T1000 (cell line): ENCODE results near the gene RFX1.
"Not testable (repeated sequence)": the region's sequence is repeated elsewhere in the genome, so short reads cannot be mapped to it uniquely, and the experiment has no call there.

Experiments used
- DNase-seq: peaks from one replicate; lab custom pipeline; 2025; ENCODE audit warnings: mixed read lengths; lab: John Stamatoyannopoulos, UW

The RFX1 gene

DNA sequence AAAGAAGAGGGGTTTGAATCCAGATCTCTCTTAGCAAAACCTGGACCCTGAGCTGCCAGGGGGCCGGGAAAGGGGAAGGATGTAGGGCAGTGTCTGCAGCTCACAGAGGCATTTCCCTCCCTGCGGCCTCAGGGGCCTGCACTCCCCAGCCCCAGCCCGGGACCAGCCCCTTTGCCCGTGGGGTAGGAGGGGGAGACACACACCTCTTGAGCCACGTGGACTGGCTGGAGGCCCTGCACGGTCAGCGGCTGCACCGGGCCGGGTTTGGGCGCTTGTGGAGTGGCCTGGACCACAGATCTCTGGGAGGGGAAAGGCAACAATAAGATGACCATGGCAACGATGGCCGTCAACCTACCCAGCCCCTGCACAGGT is 26.9 kb downstream of the RFX1 start:
- no peak for DNase-seq

DNA sequence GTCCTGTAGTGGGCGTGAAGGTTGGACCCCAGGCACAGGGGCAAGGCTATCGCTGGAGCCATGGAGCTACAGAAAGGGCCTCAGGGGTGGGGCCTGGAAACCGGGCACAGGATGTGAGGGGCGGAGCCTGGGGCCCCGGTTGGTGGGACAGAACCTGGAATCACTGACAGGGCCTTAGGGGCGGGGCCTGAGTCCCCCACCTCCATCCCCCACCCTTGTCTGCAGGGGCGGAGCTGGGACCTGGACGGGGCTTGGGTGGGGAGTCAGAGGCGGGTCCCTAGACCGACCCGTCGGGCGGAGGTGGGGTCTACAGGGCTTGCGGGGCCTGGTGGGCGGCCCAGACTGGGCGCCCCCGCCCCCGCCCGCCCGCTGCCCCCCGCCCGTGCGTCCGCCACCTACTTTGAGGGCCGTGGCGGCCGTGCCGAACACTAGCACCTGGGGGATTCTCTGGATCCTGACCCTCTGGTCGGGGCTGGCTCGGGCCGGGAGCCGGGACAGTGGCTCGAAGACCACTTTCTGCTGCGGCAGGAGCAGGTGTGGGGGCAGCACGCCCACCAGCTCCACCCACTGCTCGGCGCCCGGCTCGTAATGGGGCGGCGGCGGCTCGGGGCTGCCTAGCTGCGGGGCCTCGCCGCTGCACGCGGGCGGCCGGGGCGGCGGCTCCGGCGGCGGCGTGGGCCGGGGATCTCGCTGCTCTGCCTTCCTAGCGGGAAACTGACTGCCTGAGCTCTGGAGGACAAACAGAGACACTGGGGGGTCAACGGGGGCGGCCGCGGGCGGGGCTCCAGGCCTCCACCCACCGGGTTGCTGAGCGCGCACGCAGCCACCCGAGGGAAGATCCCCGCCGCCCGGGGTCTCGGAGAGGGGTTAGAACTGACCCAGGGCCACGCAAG is 27.5 kb downstream of the RFX1 start:
- no peak for DNase-seq

DNA sequence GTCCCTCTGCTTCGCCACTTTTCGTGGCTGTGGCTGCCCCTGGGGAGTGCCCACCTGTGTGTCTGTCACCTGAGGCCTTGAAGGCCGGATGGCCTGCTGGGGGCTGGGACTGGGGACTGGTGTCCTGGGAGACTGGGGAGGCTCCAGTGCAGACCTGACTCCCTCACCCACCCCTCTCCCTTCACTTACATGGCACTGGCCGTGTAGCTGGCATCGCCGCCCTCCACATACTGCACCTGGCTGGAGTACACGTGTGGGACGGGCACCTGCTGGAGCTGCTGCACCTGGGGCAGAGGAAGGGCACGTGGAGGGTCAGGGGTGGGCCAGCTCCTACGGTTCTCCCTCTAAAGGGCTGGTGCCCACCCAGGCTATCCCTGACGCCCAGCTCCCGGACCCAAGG is 28.3 kb downstream of the RFX1 start:
- no peak for DNase-seq

DNA sequence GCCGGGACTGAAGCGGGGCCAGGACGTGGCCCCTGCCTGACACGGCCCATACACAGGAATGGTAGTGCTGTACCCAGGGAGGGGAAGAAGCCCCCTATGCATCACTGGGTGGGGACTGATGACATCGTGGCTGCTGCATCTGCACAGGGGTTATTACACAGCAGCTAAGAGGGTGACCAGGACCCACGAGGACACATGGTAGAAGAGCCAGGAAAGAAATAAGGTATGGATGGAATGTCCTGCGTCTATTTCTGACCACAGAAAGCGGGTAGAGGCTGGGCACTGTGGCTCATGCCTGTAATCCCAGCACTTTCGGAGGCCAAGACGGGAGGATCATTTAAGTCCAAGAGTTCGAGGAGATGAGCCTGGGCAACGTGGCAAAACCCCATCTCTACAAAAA is 29.7 kb downstream of the RFX1 start:
- no peak for DNase-seq

DNA sequence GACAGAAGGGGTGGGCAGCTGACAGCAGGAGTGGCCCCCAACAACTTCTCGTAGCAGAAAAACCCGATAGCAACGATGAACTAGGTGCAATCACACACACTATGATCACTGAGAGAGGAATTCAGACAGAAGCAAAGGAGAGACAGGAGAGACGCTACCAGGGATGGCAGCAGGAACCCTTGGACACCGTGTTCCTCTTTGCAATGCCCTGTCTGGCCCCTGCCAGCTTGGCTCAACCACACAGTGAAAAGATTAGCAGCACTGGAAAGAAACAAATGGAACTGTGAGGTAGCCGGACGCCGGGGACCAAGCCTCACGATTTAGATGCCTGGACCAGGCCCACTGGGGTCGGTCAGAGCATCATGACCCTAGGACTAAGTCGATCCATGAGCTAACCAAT is 30.2 kb downstream of the RFX1 start:
- DNase-seq, result no peak

DNA sequence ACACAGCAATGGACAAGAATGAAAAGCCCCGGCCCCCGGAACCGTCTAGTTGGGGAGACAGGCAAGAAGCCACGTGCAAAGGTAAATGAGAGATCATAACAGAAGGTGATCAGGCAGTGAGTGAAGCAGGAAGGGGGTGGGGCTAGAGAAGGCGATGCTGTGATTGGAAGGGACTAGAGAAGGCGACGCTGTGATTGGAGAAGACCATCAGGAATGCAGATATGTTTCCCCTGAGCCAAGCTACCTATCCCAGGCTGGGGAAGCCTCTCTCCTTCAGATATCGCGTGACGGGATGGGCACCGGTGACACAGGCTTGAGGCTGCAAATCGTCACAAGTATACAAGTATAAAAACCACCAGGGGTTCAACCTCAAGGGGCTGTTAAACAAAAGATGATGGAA is 32.0 kb downstream of the RFX1 start:
- DNase-seq, result no peak

DNA sequence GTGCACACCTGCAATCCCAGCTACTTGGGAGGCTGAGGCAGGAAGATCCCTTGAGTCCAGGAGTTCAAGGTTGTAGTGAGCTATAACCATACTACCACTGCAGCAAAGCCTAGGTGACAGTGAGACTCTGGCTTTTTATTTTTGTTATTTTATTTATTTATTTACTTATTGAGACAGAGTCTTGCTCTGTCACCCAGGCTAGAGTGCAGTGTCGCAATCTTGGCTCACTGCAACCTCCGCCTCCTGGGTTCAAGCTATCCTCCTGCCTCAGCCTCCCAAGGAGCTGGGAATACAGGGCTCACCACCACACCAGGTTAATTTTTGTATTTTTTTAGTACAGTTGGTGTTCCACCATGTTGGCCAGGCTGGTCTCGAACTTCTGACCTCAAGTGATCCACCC is 32.6 kb downstream of the RFX1 start:
- DNase-seq, result not testable (repeated sequence)

DNA sequence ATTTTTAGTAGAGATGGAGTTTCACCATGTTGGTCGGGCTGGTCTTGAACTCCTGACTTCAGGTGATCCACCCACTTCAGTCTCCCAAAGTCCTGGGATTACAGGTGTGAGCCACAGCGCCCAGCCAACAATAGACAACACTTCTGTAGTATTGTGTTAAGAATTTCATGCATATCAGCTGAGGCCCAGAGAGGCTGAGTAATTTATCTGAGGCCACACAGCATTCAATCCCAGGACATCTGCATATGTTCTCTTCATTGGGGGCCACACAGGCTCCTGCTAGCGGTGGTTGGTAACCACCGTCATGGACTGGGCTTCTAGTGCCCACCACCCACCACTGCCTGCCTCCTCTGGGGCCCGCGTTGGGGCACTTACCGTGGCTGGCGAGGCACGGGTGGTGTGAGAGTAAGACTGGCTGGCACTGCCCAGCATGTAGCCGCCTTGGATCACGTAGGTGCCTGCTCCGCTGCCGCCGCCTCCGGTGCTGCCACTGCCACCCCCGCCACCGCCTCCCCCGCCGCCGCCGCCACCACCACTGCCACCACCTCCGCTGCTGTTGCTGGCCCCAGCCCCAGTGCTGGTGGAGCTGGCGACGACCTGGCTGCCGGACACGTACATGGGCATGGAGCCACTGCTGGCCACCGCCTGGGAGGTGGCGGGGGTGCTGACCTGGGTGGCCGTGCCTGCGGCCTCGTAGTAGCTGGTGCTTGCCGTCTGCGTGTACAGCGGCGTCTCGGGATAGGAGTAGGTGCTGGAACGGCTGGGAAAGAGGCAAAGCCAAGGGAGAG is 33.6 kb downstream of the RFX1 start:
- no peak for DNase-seq

DNA sequence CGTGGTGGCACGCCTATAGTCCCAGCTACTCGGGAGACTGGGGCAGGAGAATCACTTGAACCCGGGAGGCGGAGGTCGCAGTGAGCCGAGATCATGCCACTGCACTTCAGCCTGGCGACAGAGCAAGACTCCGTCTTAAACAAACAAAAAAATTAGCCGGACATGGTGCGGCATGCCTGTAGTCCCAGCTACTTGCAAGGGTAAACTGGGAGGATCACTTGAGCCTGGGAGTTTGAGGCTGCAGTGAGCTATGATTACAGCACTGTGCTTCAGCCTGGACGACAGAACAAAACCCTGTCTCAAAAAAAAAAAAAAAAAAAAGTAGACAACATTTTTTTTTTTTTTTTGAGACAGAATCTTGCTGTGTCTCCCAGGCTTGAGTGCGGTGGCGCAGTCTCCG is 34.3 kb downstream of the RFX1 start:
- DNase-seq, result not testable (repeated sequence)

DNA sequence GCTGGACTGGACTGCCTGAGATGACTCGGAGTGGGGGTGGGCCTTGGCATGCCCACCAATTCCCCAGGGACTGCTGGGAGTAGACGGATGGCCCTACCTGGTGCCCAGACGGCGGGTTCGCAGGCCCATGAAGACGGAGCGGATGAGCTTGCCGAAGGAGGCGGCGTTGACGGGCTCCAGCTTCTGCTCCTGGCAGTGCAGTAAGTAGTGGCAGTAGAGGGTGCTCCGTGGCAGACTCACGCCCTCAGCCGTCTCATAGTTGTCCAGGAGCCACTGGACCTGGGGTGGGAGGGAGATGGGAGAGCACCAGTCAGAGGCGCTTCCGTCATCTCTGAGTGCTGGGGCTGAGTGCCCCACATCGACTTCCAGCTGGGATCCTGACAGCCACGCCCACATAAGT is 36.2 kb downstream of the RFX1 start:
- no peak for DNase-seq

DNA sequence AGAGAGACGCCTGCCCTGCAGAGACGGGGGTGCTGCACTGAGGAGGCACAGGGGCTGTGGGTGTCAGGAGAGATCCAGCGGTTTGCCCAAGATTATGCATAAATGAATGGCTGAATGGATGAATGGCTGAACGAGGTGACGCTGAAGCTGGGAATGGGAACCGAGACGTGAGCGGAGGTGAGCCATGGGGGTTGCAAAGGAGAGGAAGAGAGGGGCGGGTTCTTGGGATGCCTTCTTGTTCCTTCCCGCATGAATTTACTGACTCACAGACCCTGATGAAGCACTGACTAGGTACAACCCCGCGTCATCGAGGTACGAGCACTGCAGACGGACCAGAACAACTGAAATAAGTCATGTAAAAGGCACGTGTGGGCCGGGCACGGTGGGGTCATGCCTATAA is 37.1 kb downstream of the RFX1 start:
- no peak for DNase-seq

DNA sequence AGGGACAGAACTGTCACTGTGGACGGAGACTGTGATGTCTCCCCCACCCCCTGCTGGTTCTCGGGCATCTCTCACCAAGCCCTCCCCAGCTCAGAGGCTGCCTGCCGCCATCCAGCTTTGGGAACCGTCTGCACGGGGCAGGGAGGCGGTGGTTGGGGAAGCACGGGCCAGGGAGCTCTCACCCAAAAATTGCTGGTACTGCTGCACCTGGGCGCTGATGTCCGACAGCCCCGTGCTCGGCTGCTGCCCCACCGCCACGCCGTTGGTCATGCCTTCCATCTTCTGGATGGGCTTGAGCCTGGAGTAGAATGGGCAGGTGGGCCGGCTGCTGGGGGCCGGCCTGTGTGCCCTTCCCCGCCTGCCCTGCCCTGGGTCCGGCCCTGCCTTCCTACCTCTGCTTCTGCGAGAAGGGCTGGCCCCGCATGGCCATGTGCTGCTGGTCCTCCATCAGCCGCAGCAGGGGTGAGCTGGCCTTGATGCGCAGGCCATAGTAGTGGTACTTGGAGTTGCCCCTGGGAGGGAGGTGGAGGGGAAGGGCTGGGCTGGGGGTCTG is 37.7 kb downstream of the RFX1 start:
- no peak for DNase-seq

DNA sequence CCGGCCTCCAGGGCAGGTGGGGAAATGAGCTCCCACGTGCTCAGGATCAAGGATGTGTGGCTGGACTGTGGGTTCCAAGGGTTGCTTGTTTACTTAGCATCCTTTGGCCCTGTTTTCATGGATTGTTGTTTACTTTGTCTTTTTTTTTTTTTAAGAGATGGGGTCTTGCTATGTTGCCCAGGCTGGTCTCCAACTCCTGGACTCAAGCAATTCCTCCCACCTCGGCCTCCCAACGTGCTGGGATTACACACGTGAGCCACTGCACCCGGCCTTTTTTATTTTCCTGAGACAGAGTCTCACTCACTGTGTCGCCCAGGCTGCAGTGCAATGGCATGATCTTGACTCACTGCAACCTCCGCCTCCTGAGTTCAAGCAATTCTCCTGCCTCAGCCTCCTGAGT is 38.9 kb downstream of the RFX1 start:
- DNase-seq, result not testable (repeated sequence)

DNA sequence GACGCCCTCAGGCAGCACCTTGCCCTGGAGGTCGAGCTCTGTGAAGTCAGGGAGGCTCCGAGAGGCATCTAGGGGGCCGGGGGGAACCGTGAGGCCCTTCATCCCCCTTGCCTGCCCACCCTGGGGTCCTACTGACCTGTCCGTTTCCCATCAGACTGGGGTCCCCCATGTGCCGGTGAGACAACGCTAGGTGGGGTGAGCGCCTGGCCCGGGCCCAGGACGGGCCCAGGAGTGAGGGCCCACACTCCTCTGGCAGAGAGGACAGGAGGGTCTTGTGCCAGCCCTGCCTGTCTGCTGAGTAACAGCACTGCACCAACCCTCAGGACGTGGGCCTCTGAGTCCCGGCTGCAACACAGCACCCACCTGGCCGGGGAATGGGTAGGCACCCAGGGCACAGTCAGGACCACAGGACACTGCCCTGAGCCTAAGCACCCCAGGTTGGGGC is 39.4 kb downstream of the RFX1 start:
- DNase-seq, result no peak

DNA sequence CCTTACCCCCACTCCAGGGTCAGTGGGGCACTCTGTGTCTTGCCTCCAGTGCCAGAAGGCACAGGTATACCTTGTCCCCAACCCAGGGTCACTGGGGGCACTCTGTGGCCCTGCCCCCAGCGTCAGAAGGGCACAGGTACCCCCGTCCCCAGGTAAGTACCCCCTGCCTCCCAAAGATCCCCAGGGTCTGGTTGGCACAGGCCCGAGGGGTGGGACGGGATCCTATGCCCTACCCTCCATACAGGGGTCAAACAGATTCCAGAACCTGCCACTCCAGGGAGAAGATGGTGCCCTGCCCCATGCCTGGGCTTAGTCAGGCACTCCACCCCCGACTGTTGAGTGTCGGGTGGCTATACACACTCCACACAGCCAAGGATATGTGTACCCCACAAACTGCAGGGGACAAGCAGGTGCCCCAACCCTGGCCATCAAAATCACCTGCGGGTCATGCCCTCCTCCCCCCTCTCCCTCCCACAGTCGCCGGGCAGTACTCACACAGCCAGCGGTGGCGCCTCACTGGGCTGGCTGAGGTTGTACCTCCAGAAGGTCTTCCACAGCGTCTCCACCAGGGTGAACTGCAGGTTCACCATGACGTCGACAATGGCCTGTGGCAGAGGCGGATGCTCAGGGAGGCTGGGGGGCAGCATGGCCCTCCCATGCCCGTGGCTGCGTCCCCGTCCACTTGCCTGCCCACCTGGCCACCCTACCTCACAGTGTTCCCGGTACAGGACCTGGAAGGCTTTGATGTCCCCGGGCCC is 40.0 kb downstream of the RFX1 start:
- no peak for DNase-seq

DNA sequence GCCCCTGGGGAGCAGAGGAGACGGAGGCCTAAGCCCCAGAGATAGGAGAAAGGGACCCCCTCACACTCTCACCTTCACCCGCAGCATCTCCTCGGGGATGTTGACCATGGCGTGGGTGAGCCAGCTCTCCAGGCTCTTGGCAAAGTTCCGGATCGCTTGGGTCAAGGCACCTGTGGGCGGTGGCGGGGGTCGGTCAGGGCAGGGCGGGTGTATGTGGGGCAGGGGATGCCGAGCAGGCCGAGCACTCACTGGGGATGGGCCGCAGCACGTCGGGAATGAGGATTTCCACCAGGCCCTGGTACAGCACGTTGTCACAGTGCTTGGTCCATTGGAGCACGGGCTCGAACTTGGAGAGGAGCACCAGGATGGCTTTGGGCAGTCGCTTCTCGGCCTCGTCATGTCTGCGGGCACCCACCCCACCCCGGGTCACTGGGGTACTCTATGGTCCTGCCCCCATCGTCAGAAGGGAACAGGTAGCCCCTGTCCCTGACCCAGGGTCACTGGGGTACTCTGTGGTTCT is 40.7 kb downstream of the RFX1 start:
- DNase-seq, result no peak

DNA sequence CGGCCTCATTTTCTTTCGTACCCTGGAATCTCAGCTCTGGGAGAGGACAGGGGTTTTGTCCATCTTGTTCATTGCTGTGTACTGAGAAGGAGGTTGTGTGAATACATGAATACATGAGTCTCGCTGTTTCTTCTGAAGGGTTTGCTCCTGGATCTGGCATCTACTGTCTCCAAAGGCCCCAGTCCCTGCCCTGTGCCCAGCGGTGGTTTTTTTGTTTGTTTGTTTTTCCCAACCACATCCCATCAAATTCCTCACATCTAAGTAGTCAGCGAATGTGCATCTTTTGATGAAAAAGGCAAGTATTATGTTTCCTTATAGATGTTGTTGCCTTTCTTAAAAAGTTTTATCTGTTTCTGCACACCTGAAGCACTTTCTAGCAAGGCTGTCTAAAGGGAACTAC is 41.3 kb downstream of the RFX1 start:
- DNase-seq, result peak; percentile 8

DNA sequence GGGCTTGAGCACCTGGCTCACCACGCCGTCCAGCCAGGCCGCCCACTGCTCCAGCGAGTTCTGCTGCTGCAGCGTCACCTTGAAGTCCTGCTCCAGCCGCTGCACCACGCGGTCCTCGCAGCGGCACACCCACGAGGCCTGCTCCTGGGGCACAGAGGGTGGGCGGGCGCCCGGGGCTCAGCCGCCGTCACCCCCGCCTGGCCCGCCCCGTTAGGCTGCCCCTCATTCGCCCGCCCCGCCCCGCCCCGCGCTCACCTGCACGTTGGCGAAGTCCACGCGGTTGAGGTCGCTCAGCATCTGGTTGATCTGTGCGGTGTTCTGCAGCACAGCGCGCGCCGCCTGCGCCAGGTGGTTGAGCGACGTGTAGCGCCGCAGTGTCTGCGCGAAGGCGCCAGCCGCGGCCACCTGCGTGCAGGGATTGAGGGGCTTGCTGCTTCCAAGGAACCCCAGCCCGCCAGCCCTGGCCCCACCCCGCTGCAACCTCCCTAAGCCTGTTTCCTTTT is 42.5 kb downstream of the RFX1 start:
- no peak for DNase-seq

DNA sequence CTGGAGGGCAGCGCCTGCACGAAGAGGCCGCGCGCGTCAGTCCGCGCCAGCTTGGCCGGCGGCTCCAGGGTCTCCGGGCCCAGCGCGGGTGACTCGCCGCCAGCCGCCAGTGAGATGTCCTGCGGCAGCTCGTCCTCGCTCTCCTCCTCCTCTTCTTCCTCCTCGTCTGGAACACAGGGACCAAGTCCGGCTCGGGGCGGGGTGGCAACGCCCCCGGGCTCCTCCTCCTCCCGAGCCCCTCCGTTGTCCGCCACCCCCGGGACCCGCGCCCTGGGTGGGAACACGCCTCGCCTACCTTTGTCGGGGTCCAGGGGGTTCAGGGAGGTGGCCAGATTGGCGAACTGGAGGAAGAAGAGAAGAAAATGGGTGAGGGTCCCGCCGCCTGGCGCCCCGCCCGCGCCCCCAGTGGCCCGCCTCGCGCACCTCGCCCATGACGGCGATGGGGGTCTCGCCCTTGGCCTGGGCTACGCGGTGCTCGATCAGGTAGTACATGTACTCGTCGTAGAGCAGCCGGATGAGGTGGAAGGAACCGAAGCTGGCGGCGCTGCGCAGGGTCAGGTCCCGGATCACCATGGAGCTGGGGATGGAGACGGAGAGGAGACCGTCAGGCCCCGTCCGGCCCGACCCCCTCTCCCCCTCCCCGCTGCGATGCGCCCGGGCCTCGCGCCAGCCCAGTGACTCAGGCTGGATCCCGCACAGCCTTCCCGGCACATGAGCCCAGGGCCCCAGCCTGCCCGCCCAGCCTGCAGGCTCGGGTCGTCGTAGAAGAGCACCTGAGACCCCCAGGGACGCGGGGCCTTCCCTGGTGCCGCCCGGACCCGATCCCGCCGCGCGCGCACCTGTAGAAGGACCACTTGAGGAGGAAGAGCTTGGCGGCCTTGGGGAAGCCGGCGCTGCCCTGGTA is 43.2 kb downstream of the RFX1 start:
- DNase-seq, result no peak

DNA sequence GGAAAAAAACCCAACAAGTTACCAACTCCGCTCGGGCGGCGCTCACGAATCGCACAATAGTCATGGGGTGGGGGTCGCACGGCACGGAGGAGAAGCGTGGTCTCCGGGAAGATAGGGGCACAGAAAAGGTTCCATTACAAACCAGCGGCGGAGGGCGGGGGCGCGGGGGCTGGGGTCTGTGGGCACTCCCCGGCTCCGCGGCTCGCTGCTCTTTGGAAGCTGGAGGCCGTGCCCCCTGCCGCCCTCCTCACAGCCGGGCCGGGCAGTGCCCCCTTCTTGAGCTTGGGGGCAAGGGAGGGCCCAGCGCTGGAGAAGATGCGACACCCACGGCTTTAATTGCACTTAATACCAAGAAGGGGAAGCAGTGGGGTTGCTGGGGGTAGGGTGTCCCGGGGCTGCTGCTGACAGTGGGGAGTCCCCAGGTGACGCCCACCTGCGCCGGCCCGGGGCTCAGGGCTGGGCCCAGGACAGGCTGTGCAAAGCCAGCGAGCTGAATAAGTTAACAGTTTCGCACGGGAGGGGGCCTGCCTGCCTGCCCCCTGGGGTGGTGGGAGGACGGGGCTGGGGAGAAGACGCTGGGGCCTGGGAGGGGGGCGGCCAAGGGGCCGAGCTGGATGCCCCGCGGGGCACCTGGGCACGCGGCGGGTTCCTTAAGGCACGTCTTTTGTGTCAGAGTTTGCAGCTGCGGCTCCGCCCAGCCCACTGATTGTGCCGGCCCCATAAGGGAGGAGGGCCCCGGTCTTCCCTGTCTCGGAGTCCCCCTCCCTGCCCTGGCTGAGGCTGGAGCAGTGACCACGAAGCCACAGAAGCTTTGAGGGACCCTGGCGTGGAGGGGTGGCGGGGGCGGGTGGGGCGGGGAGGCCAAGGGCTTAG is 44.1 kb downstream of the RFX1 start:
- DNase-seq, result no peak
